Stomach (tissue), 4 donors: ENCODE data around the gene TTC39C.

Experiments used
- EP300 ChIP-seq: sonication (generic); formaldehyde crosslinking; IDR thresholded peaks from one replicate; pipeline ENCODE4 v1.6.1; 2017; ENCODE audit warnings: antibody characterized with exemption
- POLR2AphosphoS5 ChIP-seq, 3 donors: sonication (generic); formaldehyde crosslinking; IDR thresholded peaks; one replicate each; pipeline ENCODE4 v1.6.1; 2016; ENCODE audit warnings: antibody characterized with exemption in 3 of 3
- TF ChIP-seq, protein P1 (sequence below), 7 experiments: fragments of 450-650 bp in 4 of 7; fragments of 200-600 bp in 3 of 7; sonication (generic) in 3 of 7; IDR thresholded peaks; one replicate each; pipeline ENCODE4 v1.5.1; 2016 to 2019; ENCODE audit warnings: antibody characterized with exemption in 7 of 7, control low read depth in 2 of 7, mild to moderate bottlenecking in 1 of 7

DNA sequence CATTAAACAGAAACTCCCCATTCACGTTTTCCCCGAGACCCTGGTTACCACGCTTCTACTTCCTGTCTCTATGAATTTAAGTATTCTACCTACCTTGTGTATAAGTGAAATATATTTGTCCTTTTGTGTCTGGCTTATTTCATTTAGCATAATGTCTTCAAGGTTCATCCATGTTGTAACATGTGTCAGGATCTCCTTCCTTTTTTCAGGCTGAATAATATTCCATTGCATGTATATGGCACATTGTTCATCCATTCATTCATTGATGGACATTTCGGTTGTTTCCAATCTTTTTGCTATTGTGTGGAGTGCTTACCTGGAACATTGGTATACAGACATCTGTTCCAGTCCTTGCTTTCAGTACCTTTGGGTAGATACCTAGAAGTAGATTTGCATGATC lies 106.1 kb downstream of the TTC39C start:
- TF ChIP-seq EP300 (no peak), POLR2AphosphoS5 (IDR thresholded peaks at IDR 0.05) (no peak)
- TF ChIP-seq, protein P1, sequence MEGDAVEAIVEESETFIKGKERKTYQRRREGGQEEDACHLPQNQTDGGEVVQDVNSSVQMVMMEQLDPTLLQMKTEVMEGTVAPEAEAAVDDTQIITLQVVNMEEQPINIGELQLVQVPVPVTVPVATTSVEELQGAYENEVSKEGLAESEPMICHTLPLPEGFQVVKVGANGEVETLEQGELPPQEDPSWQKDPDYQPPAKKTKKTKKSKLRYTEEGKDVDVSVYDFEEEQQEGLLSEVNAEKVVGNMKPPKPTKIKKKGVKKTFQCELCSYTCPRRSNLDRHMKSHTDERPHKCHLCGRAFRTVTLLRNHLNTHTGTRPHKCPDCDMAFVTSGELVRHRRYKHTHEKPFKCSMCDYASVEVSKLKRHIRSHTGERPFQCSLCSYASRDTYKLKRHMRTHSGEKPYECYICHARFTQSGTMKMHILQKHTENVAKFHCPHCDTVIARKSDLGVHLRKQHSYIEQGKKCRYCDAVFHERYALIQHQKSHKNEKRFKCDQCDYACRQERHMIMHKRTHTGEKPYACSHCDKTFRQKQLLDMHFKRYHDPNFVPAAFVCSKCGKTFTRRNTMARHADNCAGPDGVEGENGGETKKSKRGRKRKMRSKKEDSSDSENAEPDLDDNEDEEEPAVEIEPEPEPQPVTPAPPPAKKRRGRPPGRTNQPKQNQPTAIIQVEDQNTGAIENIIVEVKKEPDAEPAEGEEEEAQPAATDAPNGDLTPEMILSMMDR (IDR thresholded peaks at IDR 0.05), result no peak
